ENCODE results near the gene TUT4.

The TUT4 gene

GRCh38 chr1:52518962-52519361 lies 33.9 kb downstream of the TUT4 start:
- CTCF ChIA-PET = no interaction called here
- POLR2A ChIA-PET = no interaction called here
- H3K4me3 ChIP-seq (ENCODE audit: low read depth, low read length) = no peak overlapping the region

GRCh38 chr1:52511851-52512615 lies 40.9 kb downstream of the TUT4 start:
- H3K4me3 ChIP-seq (ENCODE audit: low read depth, low read length) = no peak overlapping the region
- no peak for DNase-seq (ENCODE audit: low read depth, low spot score)
- ChIA-PET POLR2A (no interaction called here), CTCF (no interaction called here)
- TF ChIP-seq CTCF (IDR thresholded peaks at IDR 0.05; ENCODE audit: insufficient read depth, low read length, missing control alignments) = no peak

More at GRCh38 chr1:52518962-52519361, 33.9 kb downstream of the TUT4 start:
- DNase-seq (ENCODE audit: low read depth, low spot score) = no peak
- no peak for TF ChIP-seq CTCF (IDR thresholded peaks at IDR 0.05; ENCODE audit: insufficient read depth, low read length, missing control alignments)

GRCh38 chr1:52511439-52511838 lies 41.5 kb downstream of the TUT4 start:
- no peak for DNase-seq (ENCODE audit: low read depth, low spot score)
- H3K4me3 ChIP-seq (ENCODE audit: low read depth, low read length) = no peak overlapping the region
- POLR2A ChIA-PET = no interaction called here
- CTCF ChIA-PET = no interaction called here
- no peak for TF ChIP-seq CTCF (IDR thresholded peaks at IDR 0.05; ENCODE audit: insufficient read depth, low read length, missing control alignments)

GRCh38 chr1:52506920-52507546 lies 45.9 kb downstream of the TUT4 start:
- ChIA-PET POLR2A (no interaction called here), CTCF (no interaction called here)
- no peak for TF ChIP-seq CTCF (IDR thresholded peaks at IDR 0.05; ENCODE audit: insufficient read depth, low read length, missing control alignments)
- DNase-seq (ENCODE audit: low read depth, low spot score) = no peak
- no peak overlapping the region for H3K4me3 ChIP-seq (ENCODE audit: low read depth, low read length)

GRCh38 chr1:52506349-52506748 lies 46.5 kb downstream of the TUT4 start:
- CTCF ChIA-PET = interaction anchor here (1.3 kb wide), 1 partner anchor 9 kb away, joined by 3 read pairs; no protein-coding TSS in a partner anchor
- POLR2A ChIA-PET = no interaction called here
- no peak for TF ChIP-seq CTCF (IDR thresholded peaks at IDR 0.05; ENCODE audit: insufficient read depth, low read length, missing control alignments)
- DNase-seq (ENCODE audit: low read depth, low spot score) = no peak
- no peak overlapping the region for H3K4me3 ChIP-seq (ENCODE audit: low read depth, low read length)

- no peak overlapping the region for H3K4me3 ChIP-seq (ENCODE audit: low read depth, low read length)
- POLR2A ChIA-PET = no interaction called here
- no peak for DNase-seq (ENCODE audit: low read depth, low spot score)
- CTCF ChIA-PET = no interaction called here
- TF ChIP-seq CTCF (IDR thresholded peaks at IDR 0.05; ENCODE audit: insufficient read depth, low read length, missing control alignments) = no peak
These were observed 48.2 kb downstream of the TUT4 start for GRCh38 chr1:52504720-52505119.
